Caco-2 (cell line): ENCODE measurements around the gene CER1. TPM values are rescaled to one million over a fixed set of nuclear protein-coding genes. Genes with fewer than 3 reads are reported as not detected.

Experiments used
- BruUV-seq: library from RNA; stranded (reverse); fragments of 400-500 nt; replicated peaks from 2 replicates; lab custom pipeline; 2021; lab: Mats Ljungman, UMichigan
- CTCF ChIA-PET: fragments of 300-600 bp; sonication (Branson Sonifier 250); formaldehyde crosslinking; loops from one replicate; lab custom pipeline; 2022; ENCODE audit warnings: antibody characterized with exemption; lab: Charles Lee
- POLR2A ChIA-PET: fragments of 300-600 bp; sonication (Branson Sonifier 250); formaldehyde crosslinking; loops from one replicate; lab custom pipeline; 2022; ENCODE audit warnings: antibody characterized with exemption; lab: Charles Lee
- DNase-seq, 2 experiments: peaks; one replicate each; pipeline versions ENCODE4 v3.0.0 to v3.0.0-alpha.2; 2020 to 2022
- H3K27me3 ChIP-seq: replicated peaks from 2 replicates; pipeline ENCODE4 v1.6.0; 2011; ENCODE audit warnings: low read length; ENCODE audit not compliant: control insufficient read depth, insufficient read depth
- H3K36me3 ChIP-seq: 2 replicates; pipeline ENCODE4 v1.5.1; 2011; ENCODE audit warnings: low read length; ENCODE audit not compliant: control insufficient read depth, insufficient read depth
- H3K4me1 ChIP-seq: fragments of 250-450 bp; sonication (Bioruptor Pico); 2 replicates; pipeline ENCODE4 v1.5.1; 2020; ENCODE audit warnings: mild to moderate bottlenecking
- H3K4me3 ChIP-seq: 2 replicates; pipeline ENCODE4 v1.5.1; 2011; ENCODE audit warnings: low read depth, mild to moderate bottlenecking, control low read depth, low read length
- H3K9me3 ChIP-seq: fragments of 250-450 bp; sonication (Bioruptor Pico); 2 replicates; pipeline ENCODE4 v1.5.1; 2020; ENCODE audit warnings: mild to moderate bottlenecking, moderate library complexity
- H3K27ac Mint-ChIP-seq: one replicate; pipeline ENCODE4 v1.8.0; 2022; ENCODE audit warnings: mixed read lengths; ENCODE audit not compliant: unreplicated experiment
- H3K27me3 Mint-ChIP-seq: one replicate; pipeline ENCODE4 v1.8.0; 2022; ENCODE audit warnings: mixed read lengths; ENCODE audit not compliant: insufficient read depth, unreplicated experiment
- H3K36me3 Mint-ChIP-seq: one replicate; pipeline ENCODE4 v1.8.0; 2022; ENCODE audit warnings: mild to moderate bottlenecking, mixed read lengths; ENCODE audit not compliant: insufficient read depth, unreplicated experiment
- H3K4me1 Mint-ChIP-seq: one replicate; pipeline ENCODE4 v1.8.0; 2022; ENCODE audit warnings: low read depth, mixed read lengths; ENCODE audit not compliant: unreplicated experiment
- H3K4me3 Mint-ChIP-seq: one replicate; pipeline ENCODE4 v1.8.0; 2022; ENCODE audit warnings: mild to moderate bottlenecking, moderate library complexity, mixed read lengths; ENCODE audit not compliant: unreplicated experiment
- H3K9me3 Mint-ChIP-seq: one replicate; pipeline ENCODE4 v1.8.0; 2022; ENCODE audit warnings: mixed read lengths; ENCODE audit not compliant: unreplicated experiment
- intact Hi-C: fragments of 100-400 bp; cut with micrococcal nuclease; formaldehyde crosslinking; loops from one replicate; pipeline ENCODE4 v1.10.0; 2022; ENCODE audit not compliant: unreplicated experiment
- total RNA-seq: library from RNA; stranded (reverse); gene quantifications from 2 replicates; pipeline ENCODE4 v1.2.3, GENCODE V29; 2022
- TF ChIP-seq, protein P1 (sequence below), 2 experiments: fragments of 200-600 bp in 1 of 2; IDR thresholded peaks; 1 replicate in 1 of 2; 2 replicates in 1 of 2; pipeline versions ENCODE4 v1.5.1 to v1.8.0; 2011 to 2022; ENCODE audit warnings: antibody characterized with exemption in 1 of 2, control low read depth in 1 of 2, inconsistent platforms in 1 of 2, low read depth in 1 of 2, low read length in 1 of 2, mild to moderate bottlenecking in 1 of 2, moderate library complexity in 1 of 2; ENCODE audit not compliant: insufficient read depth in 1 of 2, severe bottlenecking in 1 of 2, unreplicated experiment in 1 of 2

CER1 gene
- total RNA-seq, 1 experiment from 2014 or later = not detected

DNA sequence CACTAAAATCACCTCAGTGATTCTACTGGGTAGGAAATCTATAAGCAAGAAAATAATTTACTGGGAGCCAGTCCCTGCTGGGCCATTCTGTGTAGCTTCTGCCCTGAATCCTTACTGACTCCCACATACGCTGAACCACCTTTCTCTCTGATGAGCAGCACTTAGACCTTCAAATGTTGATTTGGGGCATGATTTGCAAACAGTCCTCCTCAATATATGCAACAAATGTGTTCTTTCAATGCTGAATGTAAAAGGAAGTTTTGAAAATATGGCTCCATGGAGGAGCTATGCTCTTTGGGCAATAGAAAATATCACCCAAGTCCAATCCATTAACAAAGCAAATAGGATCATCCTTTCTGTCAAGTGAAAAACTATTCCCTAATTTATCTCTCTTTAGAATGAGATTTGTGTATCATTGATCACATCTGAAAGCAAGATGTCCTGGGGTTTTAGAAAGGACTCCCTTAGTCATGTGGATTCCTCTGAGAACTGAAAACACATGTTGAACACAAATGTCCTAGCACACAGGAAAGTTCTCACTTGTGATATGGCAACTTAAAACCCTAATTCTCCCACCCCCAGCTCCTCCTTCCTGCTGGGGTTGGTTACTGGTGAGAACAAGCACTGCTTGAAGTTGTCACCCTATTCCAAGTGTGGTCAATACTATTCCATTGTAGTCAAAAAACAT, 8.9 kb upstream of the CER1 start:
- intact Hi-C loops = no loop called here
- H3K27me3 ChIP-seq = no peaks in the 10 kb centered on the region
- CTCF ChIA-PET = no interaction called here
- Mint-ChIP-seq H3K27ac (no peak overlapping the region), H3K9me3 (no peaks in the 10 kb centered on the region), H3K27me3 (peaks cover 2% of the 10 kb centered on the region), H3K4me1 (no peaks in the 10 kb centered on the region), H3K36me3 (no peaks in the 10 kb centered on the region), H3K4me3 (no peak overlapping the region)
- H3K9me3 ChIP-seq = no peaks in the 10 kb centered on the region
- no peak for DNase-seq
- POLR2A ChIA-PET = no interaction called here
- no peaks in the 10 kb centered on the region for H3K4me1 ChIP-seq
- no peak overlapping the region for H3K4me3 ChIP-seq
- no TSS peak for BruUV-seq
- H3K36me3 ChIP-seq = no peaks in the 10 kb centered on the region
- TF ChIP-seq, protein P1, sequence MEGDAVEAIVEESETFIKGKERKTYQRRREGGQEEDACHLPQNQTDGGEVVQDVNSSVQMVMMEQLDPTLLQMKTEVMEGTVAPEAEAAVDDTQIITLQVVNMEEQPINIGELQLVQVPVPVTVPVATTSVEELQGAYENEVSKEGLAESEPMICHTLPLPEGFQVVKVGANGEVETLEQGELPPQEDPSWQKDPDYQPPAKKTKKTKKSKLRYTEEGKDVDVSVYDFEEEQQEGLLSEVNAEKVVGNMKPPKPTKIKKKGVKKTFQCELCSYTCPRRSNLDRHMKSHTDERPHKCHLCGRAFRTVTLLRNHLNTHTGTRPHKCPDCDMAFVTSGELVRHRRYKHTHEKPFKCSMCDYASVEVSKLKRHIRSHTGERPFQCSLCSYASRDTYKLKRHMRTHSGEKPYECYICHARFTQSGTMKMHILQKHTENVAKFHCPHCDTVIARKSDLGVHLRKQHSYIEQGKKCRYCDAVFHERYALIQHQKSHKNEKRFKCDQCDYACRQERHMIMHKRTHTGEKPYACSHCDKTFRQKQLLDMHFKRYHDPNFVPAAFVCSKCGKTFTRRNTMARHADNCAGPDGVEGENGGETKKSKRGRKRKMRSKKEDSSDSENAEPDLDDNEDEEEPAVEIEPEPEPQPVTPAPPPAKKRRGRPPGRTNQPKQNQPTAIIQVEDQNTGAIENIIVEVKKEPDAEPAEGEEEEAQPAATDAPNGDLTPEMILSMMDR (IDR thresholded peaks at IDR 0.05; ENCODE audit: insufficient read depth in 1 of 2, low read depth in 1 of 2, low read length in 1 of 2, severe bottlenecking in 1 of 2, unreplicated experiment in 1 of 2) = no peak

DNA sequence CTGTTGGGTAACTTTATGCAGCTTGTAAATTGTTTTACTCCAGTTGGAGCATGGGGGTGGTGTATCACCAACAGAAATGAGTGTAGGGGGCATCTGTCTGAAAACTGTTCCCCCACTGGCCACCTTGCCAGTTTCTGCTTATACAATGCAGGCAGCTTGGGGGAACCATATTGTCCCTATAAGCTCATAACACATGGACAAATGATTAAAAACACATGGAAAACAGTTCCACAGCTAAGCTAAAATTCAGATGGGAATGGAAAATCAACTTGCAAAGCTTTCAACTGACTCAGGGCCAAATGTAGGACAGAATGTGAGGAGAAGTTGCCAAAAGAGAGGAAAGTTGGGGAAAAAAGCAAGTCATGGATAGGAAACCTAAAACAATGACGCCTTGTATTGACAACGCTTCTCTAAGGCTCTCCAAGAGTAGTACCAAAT, 7.9 kb upstream of the CER1 start:
- ChIA-PET CTCF (no interaction called here), POLR2A (no interaction called here)
- DNase-seq = no peak
- no peak overlapping the region for H3K27ac Mint-ChIP-seq
- no TSS peak for BruUV-seq
- no peaks in the 10 kb centered on the region for H3K36me3 Mint-ChIP-seq
- H3K4me1 ChIP-seq = no peaks in the 10 kb centered on the region
- H3K4me3 ChIP-seq = no peak overlapping the region
- peaks cover 2% of the 10 kb centered on the region for H3K27me3 Mint-ChIP-seq
- TF ChIP-seq, protein P1 (IDR thresholded peaks at IDR 0.05; ENCODE audit: insufficient read depth in 1 of 2, low read depth in 1 of 2, low read length in 1 of 2, severe bottlenecking in 1 of 2, unreplicated experiment in 1 of 2) = no peak
- intact Hi-C loops = no loop called here
- no peaks in the 10 kb centered on the region for H3K27me3 ChIP-seq
- H3K4me3 Mint-ChIP-seq = no peak overlapping the region
- no peaks in the 10 kb centered on the region for H3K4me1 Mint-ChIP-seq
- no peaks in the 10 kb centered on the region for H3K36me3 ChIP-seq
- H3K9me3 Mint-ChIP-seq = no peaks in the 10 kb centered on the region
- no peaks in the 10 kb centered on the region for H3K9me3 ChIP-seq

DNA sequence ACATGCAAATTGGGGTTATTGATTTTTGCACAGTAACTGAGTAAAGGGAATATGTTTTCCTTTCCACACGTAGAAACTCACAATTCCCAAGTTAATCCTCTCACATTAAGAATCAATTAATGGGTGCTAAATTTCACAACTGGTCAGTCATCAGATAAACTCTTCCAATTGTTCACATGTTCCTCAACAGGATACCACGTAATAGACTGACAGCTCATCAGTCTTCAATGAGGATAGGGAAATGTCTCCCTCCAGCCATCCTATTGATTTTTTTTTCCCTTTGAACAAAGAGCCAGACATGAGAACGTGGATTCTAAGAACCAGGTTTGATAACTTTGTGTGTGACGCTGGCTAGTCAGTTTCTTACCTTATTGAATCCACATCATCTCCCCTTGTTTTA, 768 bp upstream of the CER1 start:
- Mint-ChIP-seq H3K27ac (no peak overlapping the region), H3K27me3 (no peaks in the 10 kb centered on the region), H3K4me1 (no peaks in the 10 kb centered on the region), H3K4me3 (no peak overlapping the region), H3K9me3 (no peaks in the 10 kb centered on the region), H3K36me3 (no peaks in the 10 kb centered on the region)
- no peak overlapping the region for H3K4me3 ChIP-seq
- POLR2A ChIA-PET = no interaction called here
- H3K4me1 ChIP-seq = no peaks in the 10 kb centered on the region
- no TSS peak for BruUV-seq
- H3K9me3 ChIP-seq = no peaks in the 10 kb centered on the region
- TF ChIP-seq, protein P1 (IDR thresholded peaks at IDR 0.05; ENCODE audit: insufficient read depth in 1 of 2, low read depth in 1 of 2, low read length in 1 of 2, severe bottlenecking in 1 of 2, unreplicated experiment in 1 of 2) = no peak
- no peaks in the 10 kb centered on the region for H3K36me3 ChIP-seq
- intact Hi-C loops = no loop called here
- no peaks in the 10 kb centered on the region for H3K27me3 ChIP-seq
- CTCF ChIA-PET = no interaction called here
- DNase-seq = no peak
